NT2/D1 (cell line): ENCODE measurements around the gene ICOS.

Experiments used
- DNase-seq: peaks from one replicate; pipeline ENCODE4 v3.0.0-alpha.2; 2011; ENCODE audit warnings: low read depth, low spot score
- H3K27me3 ChIP-seq: 2 replicates; pipeline ENCODE4 v1.6.0; 2011; ENCODE audit warnings: mild to moderate bottlenecking; ENCODE audit not compliant: insufficient read length, insufficient read depth
- H3K36me3 ChIP-seq: 2 replicates; pipeline ENCODE4 v1.6.1; 2011; ENCODE audit warnings: mild to moderate bottlenecking, low read length, mixed read lengths; ENCODE audit not compliant: insufficient read depth, insufficient read length
- H3K4me1 ChIP-seq: 2 replicates; pipeline ENCODE4 v1.5.1; 2011; ENCODE audit not compliant: insufficient read depth, insufficient read length
- H3K4me3 ChIP-seq: 2 replicates; pipeline ENCODE4 v1.5.1; 2011; ENCODE audit warnings: low read depth; ENCODE audit not compliant: insufficient read length
- H3K9ac ChIP-seq: 2 replicates; pipeline ENCODE4 v1.6.0; 2011; ENCODE audit warnings: low read depth; ENCODE audit not compliant: insufficient read length
- H3K9me3 ChIP-seq: 2 replicates; pipeline ENCODE4 v1.5.1; 2011; ENCODE audit warnings: mild to moderate bottlenecking, low read length; ENCODE audit not compliant: insufficient read depth
- SUZ12 ChIP-seq: IDR thresholded peaks from 2 replicates; pipeline ENCODE4 v1.6.1; 2011; ENCODE audit not compliant: insufficient read length, insufficient read depth; ENCODE audit errors: extremely low read depth
- YY1 ChIP-seq: IDR thresholded peaks from 2 replicates; pipeline ENCODE4 v1.6.1; 2011; ENCODE audit not compliant: insufficient read length, insufficient read depth
- ZNF274 ChIP-seq: IDR thresholded peaks from 2 replicates; pipeline ENCODE4 v1.6.1; 2011; ENCODE audit warnings: mild to moderate bottlenecking, low read depth, low read length

Gene ICOS

GRCh38 chr2:203999835-204000234, 63.3 kb downstream of the ICOS start:
- no peaks in the 10 kb centered on the region for H3K36me3 ChIP-seq
- DNase-seq, result no peak
- no peaks in the 10 kb centered on the region for H3K9me3 ChIP-seq
- H3K27me3 ChIP-seq, result no peaks in the 10 kb centered on the region
- H3K9ac ChIP-seq, result no peak overlapping the region
- no peak overlapping the region for H3K4me3 ChIP-seq
- no peaks in the 10 kb centered on the region for H3K4me1 ChIP-seq
- no peak for TF ChIP-seq YY1
- TF ChIP-seq SUZ12, result no peak
- TF ChIP-seq ZNF274, result no peak

- TF ChIP-seq SUZ12 (no peak), YY1 (no peak), ZNF274 (no peak)
- H3K9ac ChIP-seq, result no peak overlapping the region
- DNase-seq, result no peak
- no peak overlapping the region for H3K4me3 ChIP-seq
- H3K4me1 ChIP-seq, result no peaks in the 10 kb centered on the region
- no peaks in the 10 kb centered on the region for H3K36me3 ChIP-seq
- H3K9me3 ChIP-seq, result no peaks in the 10 kb centered on the region
- no peaks in the 10 kb centered on the region for H3K27me3 ChIP-seq
Observed at GRCh38 chr2:204000446-204000845, 63.9 kb downstream of the ICOS start.

DNA sequence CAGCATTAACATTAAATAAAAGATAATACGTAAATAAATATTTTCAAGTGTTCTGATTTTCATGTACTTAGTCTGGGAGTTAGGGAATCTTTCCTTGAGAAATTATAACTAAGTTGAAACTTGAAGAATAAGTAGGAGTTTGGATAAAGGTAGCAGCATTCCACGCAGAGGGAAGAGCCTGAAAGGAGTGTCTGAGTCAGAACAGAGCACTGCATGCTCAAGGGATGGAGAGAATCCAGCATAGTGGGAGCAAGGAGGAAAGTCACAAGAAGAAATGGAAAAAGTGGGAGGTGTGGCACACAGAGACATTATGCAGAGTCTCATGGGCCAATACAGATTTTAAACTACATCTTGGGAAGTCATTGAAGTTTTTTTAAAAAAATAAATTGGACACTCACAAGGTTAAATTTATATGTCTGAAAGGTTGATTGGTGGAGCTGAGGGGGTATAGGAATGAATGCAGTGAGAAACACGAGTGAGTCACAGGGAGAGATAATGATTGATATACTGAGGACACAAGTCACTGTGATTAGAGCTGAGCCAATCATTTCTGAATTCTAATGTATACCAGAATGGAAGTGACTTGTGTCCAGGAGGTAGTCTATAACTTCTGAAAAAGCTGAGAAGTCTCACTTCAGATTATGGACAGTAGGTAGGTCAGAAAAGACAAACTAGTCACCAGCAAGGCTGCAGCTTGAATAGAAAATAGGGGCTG, 66.9 kb downstream of the ICOS start:
- no peak for DNase-seq
- H3K4me1 ChIP-seq, result no peaks in the 10 kb centered on the region
- no peak overlapping the region for H3K9ac ChIP-seq
- no peaks in the 10 kb centered on the region for H3K9me3 ChIP-seq
- TF ChIP-seq YY1 (no peak), SUZ12 (no peak), ZNF274 (no peak)
- H3K4me3 ChIP-seq, result no peak overlapping the region
- no peaks in the 10 kb centered on the region for H3K36me3 ChIP-seq
- H3K27me3 ChIP-seq, result no peaks in the 10 kb centered on the region

DNA sequence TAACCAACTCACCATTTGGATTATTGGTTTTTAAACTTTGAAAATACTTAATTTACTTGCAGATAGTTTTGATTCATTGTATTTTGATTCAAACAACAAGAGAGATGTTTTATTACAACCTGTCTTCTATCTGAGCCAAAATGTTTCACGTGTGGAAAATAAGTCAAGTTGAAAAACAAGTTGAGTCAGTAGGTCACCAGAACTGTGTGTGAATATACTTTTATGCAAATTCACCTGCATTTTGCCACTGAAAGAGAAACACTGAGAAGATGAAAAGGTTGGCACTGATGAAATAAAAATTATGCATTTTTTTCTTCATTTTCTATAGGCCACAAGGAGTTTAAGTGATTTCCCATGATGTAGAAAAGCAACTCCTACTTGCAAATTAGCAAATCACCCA, 68.3 kb downstream of the ICOS start:
- Histone ChIP-seq H3K36me3 (no peaks in the 10 kb centered on the region), H3K4me3 (no peak overlapping the region), H3K9me3 (no peaks in the 10 kb centered on the region), H3K9ac (no peak overlapping the region), H3K27me3 (no peaks in the 10 kb centered on the region), H3K4me1 (no peaks in the 10 kb centered on the region)
- no peak for DNase-seq
- TF ChIP-seq SUZ12 (no peak), YY1 (no peak), ZNF274 (no peak)

DNA sequence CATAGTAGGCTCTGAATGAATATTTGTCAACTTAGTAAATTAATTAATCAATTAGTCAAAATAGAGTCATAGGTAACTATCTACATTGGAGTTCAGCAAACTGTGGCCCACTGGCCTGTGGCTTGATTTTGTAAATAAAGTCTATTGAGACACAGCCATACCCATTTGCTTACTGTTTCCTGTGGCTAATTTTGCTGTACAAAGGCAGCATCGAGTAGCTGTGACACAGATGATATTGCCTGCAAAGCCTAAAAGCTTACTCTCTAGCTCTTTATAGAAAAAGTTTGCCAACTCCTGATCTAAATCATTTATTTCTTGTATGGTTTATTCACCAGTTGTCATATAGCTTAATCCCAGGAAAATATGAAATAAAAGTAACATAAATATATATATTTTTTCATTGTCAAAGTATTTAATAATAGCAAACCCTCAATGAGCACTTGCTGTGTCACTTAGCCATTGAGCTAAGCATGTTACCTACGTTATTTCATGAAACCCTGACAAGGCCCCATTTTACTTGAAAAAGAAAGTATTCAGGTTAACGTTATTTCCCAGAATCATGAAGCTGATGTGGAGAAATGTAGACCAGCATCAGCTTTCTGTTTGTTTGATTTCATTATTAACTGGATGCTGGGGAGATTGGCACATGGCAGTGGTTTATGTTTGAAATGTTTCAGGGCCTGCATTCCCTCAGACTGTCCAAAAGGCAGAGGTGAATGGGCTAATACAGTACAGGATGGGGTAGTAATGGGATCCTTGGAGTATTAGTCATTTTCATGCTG, 69.6 kb downstream of the ICOS start:
- no peak overlapping the region for H3K9ac ChIP-seq
- no peak for DNase-seq
- H3K4me3 ChIP-seq, result no peak overlapping the region
- no peaks in the 10 kb centered on the region for H3K36me3 ChIP-seq
- TF ChIP-seq YY1 (no peak), SUZ12 (no peak), ZNF274 (no peak)
- no peaks in the 10 kb centered on the region for H3K9me3 ChIP-seq
- H3K4me1 ChIP-seq, result no peaks in the 10 kb centered on the region
- H3K27me3 ChIP-seq, result no peaks in the 10 kb centered on the region

- TF ChIP-seq SUZ12 (no peak), YY1 (no peak), ZNF274 (no peak)
Observed at GRCh38 chr2:204008352-204008751, 71.8 kb downstream of the ICOS start.

DNA sequence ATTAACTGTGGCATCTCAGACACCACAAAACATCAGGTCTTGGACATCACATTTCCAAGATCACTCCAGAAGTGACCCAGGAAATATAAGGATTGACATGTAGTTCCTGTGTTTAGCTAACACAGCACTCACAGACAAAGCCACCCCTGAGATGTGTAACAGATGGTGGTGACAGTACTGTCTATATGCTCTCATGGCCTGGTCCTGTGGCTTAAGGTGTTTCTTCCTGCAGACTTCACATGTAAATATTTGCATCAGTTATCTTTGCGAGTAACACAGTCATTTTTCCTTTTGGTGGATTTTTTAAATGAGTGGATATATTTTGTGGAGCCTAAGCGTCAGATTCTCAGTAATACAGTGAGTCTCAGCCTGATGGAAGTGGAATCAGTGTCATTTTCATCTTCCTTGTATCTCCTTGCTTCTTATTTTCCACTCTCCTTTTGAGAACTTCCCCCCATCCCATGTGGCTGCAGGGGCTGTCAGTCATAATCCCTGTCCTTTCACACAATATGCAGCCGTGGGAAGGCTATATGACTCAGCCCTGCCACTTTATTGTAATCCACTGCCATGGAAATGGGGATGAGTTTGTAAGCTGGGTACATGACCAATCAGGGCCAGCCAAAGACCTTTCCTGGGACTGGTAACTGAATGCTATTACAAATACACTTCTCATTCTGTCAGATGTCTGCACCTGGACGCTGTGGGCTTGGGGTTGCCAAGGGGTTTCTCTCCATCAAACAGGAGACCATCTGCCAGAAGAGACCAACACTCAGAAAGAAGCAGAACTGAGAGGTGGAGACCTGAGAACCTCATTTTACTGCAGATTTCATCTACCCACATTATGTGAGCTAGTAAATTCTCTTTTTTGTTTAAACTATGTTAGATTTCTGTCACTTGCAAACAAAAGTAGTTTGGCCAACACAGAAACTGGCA, 74.3 kb downstream of the ICOS start:
- Histone ChIP-seq H3K9me3 (no peaks in the 10 kb centered on the region), H3K4me3 (no peak overlapping the region), H3K9ac (no peak overlapping the region), H3K4me1 (no peaks in the 10 kb centered on the region), H3K27me3 (no peaks in the 10 kb centered on the region), H3K36me3 (no peaks in the 10 kb centered on the region)
- no peak for TF ChIP-seq YY1
- TF ChIP-seq SUZ12, result no peak
- TF ChIP-seq ZNF274, result no peak
- DNase-seq, result no peak

More at GRCh38 chr2:204008352-204008751, 71.8 kb downstream of the ICOS start:
- H3K27me3 ChIP-seq, result no peaks in the 10 kb centered on the region
- no peaks in the 10 kb centered on the region for H3K36me3 ChIP-seq
- DNase-seq, result no peak
- H3K4me3 ChIP-seq, result no peak overlapping the region
- H3K9me3 ChIP-seq, result no peaks in the 10 kb centered on the region
- H3K9ac ChIP-seq, result no peak overlapping the region
- H3K4me1 ChIP-seq, result no peaks in the 10 kb centered on the region
